Adrenal gland (tissue), 5 donors: ENCODE data around the gene XRCC5.

ENCODE experiments used
- CTCF ChIP-seq, 6 experiments: fragments of 450-650 bp in 4 of 6; fragments of 200-600 bp in 2 of 6; sonication (generic) in 1 of 6; IDR thresholded peaks; 1 replicate in 5 of 6; 2 replicates in 1 of 6; pipeline versions ENCODE4 v1.5.1 to v1.8.0; 2016 to 2021; ENCODE audit warnings: antibody characterized with exemption in 6 of 6, mild to moderate bottlenecking in 2 of 6, moderate library complexity in 1 of 6
- POLR2A ChIP-seq, 2 donors: fragments of 450-650 bp; IDR thresholded peaks; one replicate each; pipeline ENCODE4 v1.6.1; 2017; ENCODE audit warnings: antibody characterized with exemption in 2 of 2, mild to moderate bottlenecking in 2 of 2, moderate library complexity in 1 of 2
- donor health status: DM: no; HTN: no; CAD: no.

DNA sequence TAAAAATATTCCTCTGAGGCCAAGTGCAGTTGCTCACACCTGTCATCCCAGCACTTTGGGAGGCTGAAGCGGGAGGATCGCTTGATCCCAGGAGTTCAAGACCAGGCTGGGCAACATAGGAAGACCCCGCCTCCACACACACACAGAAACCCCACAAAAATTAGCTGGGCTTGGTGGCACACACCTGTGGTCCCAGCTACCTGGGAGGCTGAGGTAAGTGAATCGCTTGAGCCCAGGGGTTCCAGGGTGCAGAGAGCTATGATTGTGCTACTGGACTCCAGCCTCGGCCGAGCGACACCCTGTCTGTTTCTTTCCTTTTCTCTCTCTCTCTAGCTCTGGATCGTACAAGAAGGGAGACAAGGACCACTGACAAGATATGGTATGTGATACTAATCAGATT lies 1.8 kb upstream of the XRCC5 start:
- no peak for TF ChIP-seq CTCF (IDR thresholded peaks at IDR 0.05)
- no peak for TF ChIP-seq POLR2A (IDR thresholded peaks at IDR 0.05)
